Measurements from ENCODE around the gene PDE4A.

The PDE4A gene

DNA sequence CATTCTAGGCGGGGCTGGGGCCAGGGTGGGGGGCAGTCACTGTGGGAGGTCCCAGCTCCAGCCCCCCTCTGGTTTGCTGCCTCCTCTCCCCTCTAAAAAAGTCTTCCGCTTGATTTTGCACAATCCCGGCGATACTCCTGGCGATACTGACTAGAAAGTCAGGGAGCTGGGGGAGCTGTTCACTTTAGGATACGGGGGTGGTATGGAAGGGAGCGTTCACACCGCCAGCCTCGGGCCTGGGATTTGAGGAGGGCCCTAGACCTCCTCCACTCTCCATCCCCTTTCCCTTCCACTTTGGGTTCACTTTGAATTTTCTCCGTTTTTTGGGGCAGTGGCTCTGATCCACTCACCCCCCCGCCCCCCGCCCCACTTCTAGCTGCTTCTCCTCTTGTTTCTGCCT, 47.8 kb downstream of the PDE4A start:
- DNase-seq: no peak

DNA sequence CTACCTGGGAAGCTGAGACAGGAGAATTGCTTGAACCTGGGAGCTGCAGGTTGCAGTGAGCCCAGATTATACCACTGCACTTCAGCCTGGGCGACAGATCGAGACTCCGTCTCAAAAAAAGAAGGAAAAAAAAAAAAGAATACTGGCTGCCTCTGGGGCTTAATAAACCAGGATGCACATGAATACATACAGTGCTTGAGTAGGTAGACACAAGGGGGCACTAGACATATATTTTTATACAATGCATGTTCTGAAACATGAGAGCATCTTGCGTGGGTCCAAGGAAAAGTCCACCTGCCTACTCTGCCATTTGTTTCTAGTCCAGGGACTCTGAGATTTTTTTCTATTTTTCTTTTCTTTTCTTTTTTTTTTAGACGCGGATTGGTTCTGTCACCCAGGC, 51.6 kb downstream of the PDE4A start:
- DNase-seq: no peak

DNA sequence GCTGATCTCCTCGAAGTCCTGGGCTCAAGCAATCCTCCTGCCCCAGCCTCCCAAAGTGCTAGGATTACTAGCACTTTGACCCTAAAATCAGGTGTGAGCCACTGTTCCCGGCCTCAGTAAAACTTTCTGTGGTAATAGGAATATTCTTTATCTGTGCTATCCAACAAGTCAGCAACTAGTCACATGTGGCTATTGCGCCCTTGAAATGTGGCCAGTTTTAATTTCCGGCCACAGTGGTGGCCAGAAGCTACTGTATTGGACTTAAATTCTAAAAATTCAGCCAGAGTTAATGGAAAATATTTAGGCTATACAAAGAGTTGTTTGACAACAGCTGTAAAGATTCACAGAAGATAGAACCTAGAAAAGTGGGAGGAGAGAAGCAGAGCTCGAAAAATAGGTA, 52.9 kb downstream of the PDE4A start:
- no peak for DNase-seq

DNA sequence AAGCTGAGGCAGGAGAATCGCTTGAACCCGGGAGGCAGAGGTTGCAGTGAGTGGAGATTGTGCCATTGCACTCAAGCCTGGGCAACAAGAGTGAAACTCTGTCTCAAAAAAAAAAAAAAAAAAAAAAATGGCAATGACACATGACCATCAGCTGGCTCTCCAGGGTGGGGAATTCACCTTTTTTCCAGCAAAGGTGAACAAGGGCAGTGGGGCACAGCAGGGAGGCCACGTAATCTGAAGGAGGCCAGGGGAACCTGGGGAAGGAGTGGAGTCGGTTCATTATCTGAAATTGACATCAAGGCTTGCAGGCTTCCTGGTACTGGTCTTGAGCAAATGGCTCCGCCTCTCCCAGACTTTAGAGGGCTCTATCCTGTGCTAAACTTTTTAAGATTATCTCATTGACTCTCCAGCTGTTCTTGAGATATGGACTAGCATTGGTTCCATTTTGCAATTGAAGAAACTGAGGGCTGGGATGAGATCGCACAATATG, 54.7 kb downstream of the PDE4A start:
- no peak for DNase-seq

DNA sequence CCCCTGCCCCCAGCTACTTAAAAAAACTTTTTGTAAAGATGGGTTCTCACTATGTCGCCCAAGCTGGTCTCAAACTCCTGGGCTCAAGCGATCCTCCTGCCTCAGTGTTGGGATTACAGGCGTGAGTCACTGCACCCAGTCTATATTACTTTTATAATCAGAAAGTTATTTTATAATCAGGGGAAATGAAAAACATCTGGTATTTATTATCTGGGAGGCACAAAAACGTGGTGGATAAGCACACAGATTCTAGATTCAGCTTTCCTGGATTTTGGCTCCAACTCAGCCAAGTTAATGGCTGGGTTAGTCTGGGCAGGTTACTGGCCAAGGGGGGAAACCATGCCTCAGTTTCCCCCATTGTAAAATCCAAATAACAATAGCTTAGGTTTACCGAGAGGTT, 58.1 kb downstream of the PDE4A start:
- no peak for DNase-seq

GRCh38 chr19:10478903-10479384, 58.6 kb downstream of the PDE4A start:
- DNase-seq: peak; percentile 83 to 90

DNA sequence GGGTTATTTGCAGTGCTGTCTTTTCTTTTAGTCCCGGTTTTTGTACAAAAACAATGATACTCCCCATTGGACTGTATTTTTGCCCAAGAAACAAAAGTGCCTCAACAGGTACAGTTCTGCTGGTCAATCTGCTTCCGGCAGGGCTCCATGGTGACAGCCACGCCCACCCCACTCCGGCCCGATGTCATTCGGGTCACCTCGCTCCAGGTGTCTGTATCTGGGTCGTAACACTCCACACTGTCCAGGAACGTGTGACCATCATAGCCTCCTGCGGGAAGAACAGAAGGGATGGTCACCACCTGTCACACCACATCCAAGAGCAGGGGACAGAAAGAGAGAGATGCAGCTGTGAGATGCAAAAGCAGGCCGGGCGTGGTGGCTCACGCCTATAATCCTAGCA, 66.2 kb downstream of the PDE4A start:
- DNase-seq: no peak

DNA sequence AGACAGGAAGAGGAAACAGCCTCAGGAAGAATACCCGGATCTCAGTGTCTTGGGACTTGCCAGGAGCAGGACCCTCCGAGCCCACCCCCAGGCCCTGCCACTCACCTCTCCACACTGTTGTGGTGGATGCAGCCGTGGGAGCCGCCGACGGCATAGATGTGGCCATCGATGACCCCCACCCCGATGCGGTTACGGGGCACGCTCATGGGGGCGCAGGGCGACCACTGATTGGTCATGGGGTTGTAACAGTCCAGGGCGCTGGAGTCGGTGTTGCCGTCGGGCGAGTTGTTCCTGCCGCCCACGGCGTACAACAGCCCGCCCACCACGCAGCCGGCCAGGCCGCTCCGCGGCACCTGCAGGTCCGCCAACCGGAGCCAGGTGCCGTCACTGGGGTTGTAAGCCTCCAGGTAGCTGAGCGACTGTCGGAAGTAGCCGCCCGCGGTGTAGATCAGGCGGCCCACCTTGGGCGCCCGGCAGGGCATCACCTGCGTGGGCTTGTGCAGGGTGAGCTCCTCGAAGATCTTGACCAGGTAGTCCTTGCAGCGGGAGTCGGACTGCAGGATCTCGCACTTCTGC, 71.2 kb downstream of the PDE4A start:
- DNase-seq: no peak

- no peak for DNase-seq
These were observed 77.0 kb downstream of the PDE4A start for GRCh38 chr19:10497371-10497770.

- no peak for DNase-seq
These were observed 79.4 kb downstream of the PDE4A start for GRCh38 chr19:10499550-10500246.

DNA sequence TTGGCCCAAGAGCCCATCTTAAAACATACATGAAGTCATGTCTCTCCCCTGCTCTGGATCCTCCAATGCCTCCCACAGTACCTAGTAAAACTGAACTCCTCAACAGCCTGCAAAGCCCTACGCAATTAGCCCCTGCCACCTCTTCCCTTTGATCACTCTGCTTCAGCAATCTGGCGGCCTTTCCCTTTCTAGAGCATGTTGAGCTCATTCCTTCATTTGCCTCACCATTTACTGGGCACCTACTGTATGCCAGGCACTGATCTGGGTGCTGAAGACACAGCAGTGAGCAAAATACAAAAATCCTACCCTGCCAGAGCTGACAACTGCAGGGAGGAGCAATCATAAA, 79.9 kb downstream of the PDE4A start:
- no peak for DNase-seq

GRCh38 chr19:10501971-10502523, 81.7 kb downstream of the PDE4A start:
- DNase-seq: peak; percentile 60 to 63

DNA sequence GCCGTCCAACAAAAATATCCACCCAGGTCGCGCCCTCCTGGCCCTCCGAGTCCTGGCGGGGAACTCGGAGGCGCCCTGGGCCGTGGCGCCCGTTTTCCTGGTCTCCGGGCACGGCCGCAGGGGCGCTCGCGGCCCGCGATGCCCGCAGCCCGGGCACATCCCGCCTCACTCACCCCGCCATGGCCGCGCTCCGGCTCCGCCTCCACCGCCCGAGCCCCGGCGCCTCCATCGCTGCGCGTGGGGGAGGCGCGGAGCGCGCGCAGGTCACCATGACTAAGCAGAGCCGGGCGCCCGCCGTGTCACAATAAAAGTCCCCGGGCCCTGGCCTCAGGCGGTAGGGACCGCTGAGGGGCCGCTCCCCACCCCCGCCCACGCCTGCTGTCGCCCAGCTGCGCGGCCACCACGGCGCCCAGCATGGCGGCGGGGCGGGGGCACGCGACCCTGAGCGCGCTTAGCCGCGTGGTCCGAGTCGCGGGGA, 82.2 kb downstream of the PDE4A start:
- peak; percentile 89 to 93 for DNase-seq

DNA sequence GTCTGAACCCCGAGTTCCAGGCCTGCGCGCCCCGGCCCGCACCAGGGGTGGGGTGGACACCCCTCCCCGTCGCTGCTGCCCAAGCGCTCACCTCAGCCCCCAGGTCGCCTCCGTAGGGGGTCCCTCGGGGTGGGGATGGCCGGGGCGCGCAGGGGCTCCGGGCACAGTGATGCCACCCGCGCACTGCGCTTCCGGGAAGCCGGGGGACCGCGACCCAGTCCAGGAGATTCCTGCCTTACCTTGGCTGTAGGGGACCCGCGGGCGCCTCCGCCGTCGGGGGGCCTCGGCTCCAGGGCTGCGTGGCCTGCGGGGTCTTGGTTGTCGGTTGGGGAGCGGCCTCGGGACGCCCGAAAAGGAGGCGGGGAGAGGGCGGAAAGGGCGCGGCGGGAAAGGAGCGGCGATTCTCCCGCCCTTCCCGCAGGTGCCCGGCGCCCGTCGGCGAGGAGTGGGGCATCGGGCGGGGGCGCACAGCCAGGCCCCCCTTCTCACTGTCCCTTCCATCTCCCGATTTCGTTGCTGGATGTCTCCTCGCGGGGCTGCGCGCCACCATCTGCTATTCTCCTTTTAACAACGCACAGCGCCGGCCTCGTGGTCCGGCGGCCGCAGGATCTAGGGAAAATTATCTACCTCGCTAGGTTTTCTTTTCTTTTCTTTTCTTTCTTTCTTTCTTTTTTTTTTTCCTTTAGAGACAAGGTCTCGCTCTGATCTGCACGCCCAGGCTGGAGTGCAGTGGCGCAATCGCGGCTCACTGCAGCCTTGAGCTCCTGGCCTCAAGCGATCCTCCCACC, 82.9 kb downstream of the PDE4A start, which contains the start of gene KEAP1:
Gene KEAP1 (minus strand): TSS at position 355 of the 788 bp plus-strand sequence. CDS start 3,323 bp downstream, outside the sequence.
- peak; percentile 52 to 55 for DNase-seq

DNA sequence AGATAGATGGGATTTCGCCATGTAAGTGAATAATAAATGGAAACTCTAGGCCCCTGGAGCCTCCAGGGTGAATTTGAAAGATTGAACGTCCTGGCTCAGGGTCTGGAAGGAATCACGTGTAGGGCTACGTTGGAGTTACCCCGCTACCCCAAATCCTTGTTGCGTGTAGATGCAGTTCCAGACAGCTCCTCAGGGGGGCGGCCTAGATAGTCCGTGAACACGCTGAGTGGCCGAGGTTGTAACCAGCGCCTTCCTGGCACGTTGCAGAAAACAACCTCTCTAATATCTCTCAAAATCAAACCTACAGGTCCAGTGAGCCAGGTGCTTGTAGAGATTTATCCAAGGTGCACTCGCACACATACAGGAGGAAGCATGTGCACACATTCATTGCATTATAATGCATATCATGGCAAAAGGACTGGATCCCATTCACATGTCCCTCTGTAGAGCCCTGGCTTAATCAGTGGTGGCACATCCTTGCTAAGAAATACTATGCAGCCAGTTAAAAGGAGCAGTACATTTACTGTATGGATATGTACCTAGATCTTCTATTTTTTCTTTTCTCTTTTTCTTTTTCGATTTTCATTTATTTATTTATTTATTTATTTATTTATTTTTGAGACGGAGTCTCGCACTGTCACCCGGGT, 85.4 kb downstream of the PDE4A start:
- peak; percentile 89 to 91 for DNase-seq

- no peak for DNase-seq
These were observed 87.7 kb downstream of the PDE4A start for GRCh38 chr19:10508036-10508435.

- no peak for DNase-seq
These were observed 88.4 kb downstream of the PDE4A start for GRCh38 chr19:10508707-10509106.

DNA sequence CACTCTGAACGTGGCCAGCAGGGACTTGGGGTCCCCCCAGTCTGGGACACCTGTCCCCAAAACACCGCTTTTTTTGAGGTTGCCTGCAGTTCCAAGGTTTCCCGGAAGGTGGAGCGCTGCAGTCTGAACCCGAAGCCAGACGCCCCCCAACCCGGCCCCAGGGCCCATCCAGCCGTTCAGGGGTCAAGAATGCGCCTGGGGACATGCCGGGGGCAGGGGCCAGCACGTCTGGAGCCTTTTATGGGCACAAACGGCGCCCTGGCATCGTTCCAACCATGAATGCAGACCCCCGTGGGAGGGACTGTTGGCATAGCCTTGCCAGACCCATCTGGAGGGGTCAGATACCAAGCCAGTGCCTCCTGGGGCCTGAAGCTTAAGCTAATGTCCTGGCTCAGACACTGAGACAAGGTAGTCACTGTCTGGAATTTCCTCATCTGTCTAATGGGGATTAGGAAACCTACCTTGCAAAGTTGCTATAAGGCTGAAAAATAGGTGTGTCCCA, 90.0 kb downstream of the PDE4A start:
- peak; percentile 74 to 76 for DNase-seq

GRCh38 chr19:10513223-10513622, 92.9 kb downstream of the PDE4A start:
- DNase-seq: no peak

DNA sequence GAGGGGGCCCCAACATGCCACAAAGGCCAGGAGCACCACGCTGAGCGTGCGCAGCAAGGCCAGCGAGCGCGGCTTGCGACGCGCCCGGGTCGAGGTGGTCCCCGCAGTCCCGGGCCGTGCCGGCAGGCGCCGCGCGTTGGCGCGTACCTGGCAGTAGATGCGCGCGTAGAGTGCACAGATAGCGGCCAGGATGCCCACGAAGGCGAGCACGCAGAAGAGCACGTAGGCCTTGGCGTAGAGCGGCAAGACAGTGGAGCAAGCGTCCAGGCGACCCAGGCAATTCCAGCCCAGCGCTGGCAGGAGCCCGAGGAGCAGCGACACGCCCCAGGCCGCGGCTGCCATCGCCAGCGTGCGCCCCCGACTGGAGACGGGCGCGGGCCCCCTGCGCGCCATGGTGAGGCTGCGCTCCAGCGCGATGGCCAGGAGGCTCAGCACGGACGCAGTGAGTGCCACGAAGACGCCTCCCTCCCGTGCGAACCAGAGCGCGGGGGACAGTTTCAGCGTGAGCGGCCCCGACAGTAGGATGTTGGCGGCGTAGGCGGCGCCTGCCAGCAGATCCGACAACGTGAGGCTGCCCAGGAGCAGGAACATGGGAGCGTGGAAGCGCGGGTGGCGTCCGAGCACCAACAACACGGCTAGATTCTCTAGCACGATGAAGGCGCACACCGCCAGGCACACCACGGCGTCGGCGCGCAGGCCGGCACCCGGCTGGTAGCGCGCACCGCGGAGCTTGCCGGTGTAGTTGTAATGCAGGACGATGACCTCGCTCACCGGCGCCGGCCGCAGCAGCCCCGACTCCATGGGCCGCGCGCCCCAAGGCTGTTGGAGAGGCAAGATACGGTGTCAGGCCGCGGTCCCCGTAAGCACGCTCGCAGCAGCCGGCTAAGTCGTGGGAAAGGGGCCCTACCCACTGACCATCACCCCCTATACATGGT, 94.1 kb downstream of the PDE4A start:
- peak; percentile 40 to 57 for DNase-seq

- DNase-seq: no peak
These were observed 95.7 kb downstream of the PDE4A start for GRCh38 chr19:10516064-10516385.

Data from stimulated activated CD4-positive, alpha-beta T cell treated with anti-CD3 and anti-CD28 coated beads, Interleukin-2, amount 100 ng/mL, for 24 hours (primary cell).